HCT116 (cell line): Measurements from ENCODE around the gene ZNF660. TPM values are rescaled to one million over a fixed set of nuclear protein-coding genes. Genes with fewer than 3 reads are reported as not detected.

Experiments
- ATAC-seq: fragments of 200-7000 bp; cut with Tn5 transposase; 2 replicates; pipeline ENCODE4 v1.9.1; 2020; ENCODE audit warnings: mild to moderate bottlenecking, moderate library complexity
- BruUV-seq: library from RNA; stranded (reverse); fragments of 400-500 nt; replicated peaks from 2 replicates; lab custom pipeline; 2021; lab: Mats Ljungman, UMichigan
- CTCF ChIA-PET: fragments of 300-600 bp; sonication (Branson Sonifier 250); formaldehyde crosslinking; loops from one replicate; lab custom pipeline; 2021; ENCODE audit warnings: antibody characterized with exemption; lab: Charles Lee
- POLR2A ChIA-PET: fragments of 300-600, 350-600 bp; sonication (Branson Sonifier 250); formaldehyde crosslinking; loops from one replicate; lab custom pipeline; 2021; ENCODE audit warnings: antibody characterized with exemption; lab: Charles Lee
- RAD21 ChIA-PET, 2 experiments: fragments of 300-600 bp; sonication (Branson Sonifier 250); formaldehyde crosslinking; loops; one replicate each; lab custom pipeline; 2023; ENCODE audit warnings: low total read pairs in 2 of 2; ENCODE audit not compliant: uncharacterized antibody in 2 of 2, unreplicated experiment in 2 of 2, low non-redundant PET in 1 of 2; lab: Charles Lee
- DNase-seq: peaks from one replicate; pipeline ENCODE4 v3.0.0-alpha.2; 2010; ENCODE audit warnings: low read depth, low spot score
- H2AFZ ChIP-seq: fragments of 200-600 bp; shearing (Covaris generic), sonication (generic); 2 replicates; pipeline ENCODE4 v1.6.1; 2017; ENCODE audit warnings: low read depth, mixed run types, mixed read lengths, antibody characterized with exemption, low read length; ENCODE audit not compliant: poor library complexity, severe bottlenecking
- H3K27ac ChIP-seq: 2 replicates; pipeline ENCODE4 v1.5.1; 2012; ENCODE audit warnings: low read depth, low read length
- H3K27me3 ChIP-seq: fragments of 200-600 bp; sonication (generic); 2 replicates; pipeline ENCODE4 v1.6.1; 2016; ENCODE audit warnings: mixed run types, low read length, mixed read lengths; ENCODE audit not compliant: insufficient read depth
- H3K36me3 ChIP-seq, 2 experiments: fragments of 200-500 bp in 1 of 2; fragments of 200-600 bp in 1 of 2; sonication (Bioruptor generic) in 1 of 2; sonication (generic) in 1 of 2; 2 replicates each; pipeline versions ENCODE4 v1.5.1 to v1.6.1; 2014 to 2016; ENCODE audit warnings: low read length in 2 of 2, inconsistent platforms in 1 of 2, mixed read lengths in 1 of 2, mixed run types in 1 of 2; ENCODE audit not compliant: insufficient read depth in 2 of 2, control insufficient read depth in 1 of 2
- H3K4me1 ChIP-seq, 2 experiments: fragments of 200-600 bp in 1 of 2; sonication (generic) in 1 of 2; 2 replicates each; pipeline versions ENCODE4 v1.5.1 to v1.6.1; 2012 to 2017; ENCODE audit warnings: low read length in 2 of 2, inconsistent platforms in 1 of 2, mild to moderate bottlenecking in 1 of 2, mixed read lengths in 1 of 2, mixed run types in 1 of 2, moderate library complexity in 1 of 2; ENCODE audit not compliant: insufficient read depth in 2 of 2, control insufficient read depth in 1 of 2
- H3K4me2 ChIP-seq: fragments of 200-600 bp; sonication (generic); 2 replicates; pipeline ENCODE4 v1.6.1; 2017; ENCODE audit warnings: mixed run types, low read length, mixed read lengths
- H3K4me3 ChIP-seq, 2 experiments: fragments of 200-600 bp in 1 of 2; sonication (generic) in 1 of 2; replicated peaks in 1 of 2; 2 replicates each; pipeline ENCODE4 v1.5.1; 2011 to 2016; ENCODE audit warnings: low read length in 2 of 2, control low read depth in 1 of 2, low read depth in 1 of 2, mild to moderate bottlenecking in 1 of 2, mixed read lengths in 1 of 2, mixed run types in 1 of 2
- H3K79me2 ChIP-seq: fragments of 200-600 bp; sonication (generic); 2 replicates; pipeline ENCODE4 v1.6.1; 2017; ENCODE audit warnings: mild to moderate bottlenecking, mixed run types, low read length, moderate library complexity, mixed read lengths; ENCODE audit not compliant: insufficient read depth
- H3K9ac ChIP-seq: fragments of 200-600 bp; sonication (generic); 2 replicates; pipeline ENCODE4 v1.6.1; 2016; ENCODE audit warnings: low read length, mixed read lengths
- H3K9me2 ChIP-seq: fragments of 200-600 bp; sonication (generic), shearing (Covaris generic); 2 replicates; pipeline ENCODE4 v1.6.1; 2017; ENCODE audit warnings: mixed run types, mild to moderate bottlenecking, moderate library complexity; ENCODE audit not compliant: insufficient read depth
- H3K9me3 ChIP-seq, 2 experiments: fragments of 200-500 bp in 1 of 2; fragments of 200-600 bp in 1 of 2; sonication (Bioruptor generic) in 1 of 2; sonication (generic) in 1 of 2; 2 replicates each; pipeline ENCODE4 v1.6.1; 2014 to 2017; ENCODE audit warnings: low read length in 2 of 2, mixed read lengths in 2 of 2, inconsistent platforms in 1 of 2, low read depth in 1 of 2, mild to moderate bottlenecking in 1 of 2, mixed run types in 1 of 2, moderate library complexity in 1 of 2; ENCODE audit not compliant: control insufficient read depth in 1 of 2, insufficient read depth in 1 of 2
- H4K20me1 ChIP-seq: fragments of 200-600 bp; sonication (generic), shearing (Covaris generic); 2 replicates; pipeline ENCODE4 v1.6.1; 2017; ENCODE audit warnings: mixed run types, mild to moderate bottlenecking, moderate library complexity; ENCODE audit not compliant: insufficient read depth
- CBX3 ChIP-seq: IDR thresholded peaks from 2 replicates; pipeline ENCODE4 v1.6.1; 2012; ENCODE audit warnings: low read depth
- CEBPB ChIP-seq: IDR thresholded peaks from 2 replicates; pipeline ENCODE4 v1.6.1; 2012; ENCODE audit warnings: low read depth
- EZH2phosphoT487 ChIP-seq: fragments of 200-600 bp; IDR thresholded peaks from 2 replicates; pipeline ENCODE4 v1.6.1; 2018; ENCODE audit warnings: antibody characterized with exemption, borderline replicate concordance
- POLR2A ChIP-seq: IDR thresholded peaks from 2 replicates; pipeline ENCODE4 v1.7.0; 2011; ENCODE audit warnings: borderline replicate concordance; ENCODE audit not compliant: insufficient read depth, insufficient read length; ENCODE audit errors: extremely low read depth
- intact Hi-C: fragments of 100-400 bp; cut with micrococcal nuclease; formaldehyde crosslinking; loops from 2 replicates; pipeline ENCODE4 v1.10.0; 2022
- total RNA-seq: library from RNA; stranded (reverse); gene quantifications from one replicate; pipeline ENCODE4 v1.2.1, GENCODE V29; 2021; ENCODE audit not compliant: unreplicated experiment
- TF ChIP-seq, protein P1 (sequence below), 3 experiments: fragments of 200-600 bp in 1 of 3; sonication (generic) in 1 of 3; IDR thresholded peaks in 2 of 3; conservative IDR thresholded peaks in 1 of 3; 2 replicates each; pipeline ENCODE4 v1.5.1; 2012 to 2017; ENCODE audit warnings: low read depth in 2 of 3, low read length in 2 of 3, antibody characterized with exemption in 1 of 3, borderline replicate concordance in 1 of 3, control low read depth in 1 of 3, mild to moderate bottlenecking in 1 of 3, mixed read lengths in 1 of 3, mixed run types in 1 of 3, moderate library complexity in 1 of 3; ENCODE audit not compliant: insufficient read depth in 1 of 3
- TF ChIP-seq, protein P2 (sequence below): IDR thresholded peaks from 2 replicates; pipeline ENCODE4 v1.6.1; 2011; ENCODE audit warnings: mild to moderate bottlenecking, low read length, moderate library complexity; ENCODE audit not compliant: insufficient replicate concordance; ENCODE audit errors: extremely low read depth

Gene ZNF660
- total RNA-seq, 1 experiment from 2014 or later, result not detected

DNA sequence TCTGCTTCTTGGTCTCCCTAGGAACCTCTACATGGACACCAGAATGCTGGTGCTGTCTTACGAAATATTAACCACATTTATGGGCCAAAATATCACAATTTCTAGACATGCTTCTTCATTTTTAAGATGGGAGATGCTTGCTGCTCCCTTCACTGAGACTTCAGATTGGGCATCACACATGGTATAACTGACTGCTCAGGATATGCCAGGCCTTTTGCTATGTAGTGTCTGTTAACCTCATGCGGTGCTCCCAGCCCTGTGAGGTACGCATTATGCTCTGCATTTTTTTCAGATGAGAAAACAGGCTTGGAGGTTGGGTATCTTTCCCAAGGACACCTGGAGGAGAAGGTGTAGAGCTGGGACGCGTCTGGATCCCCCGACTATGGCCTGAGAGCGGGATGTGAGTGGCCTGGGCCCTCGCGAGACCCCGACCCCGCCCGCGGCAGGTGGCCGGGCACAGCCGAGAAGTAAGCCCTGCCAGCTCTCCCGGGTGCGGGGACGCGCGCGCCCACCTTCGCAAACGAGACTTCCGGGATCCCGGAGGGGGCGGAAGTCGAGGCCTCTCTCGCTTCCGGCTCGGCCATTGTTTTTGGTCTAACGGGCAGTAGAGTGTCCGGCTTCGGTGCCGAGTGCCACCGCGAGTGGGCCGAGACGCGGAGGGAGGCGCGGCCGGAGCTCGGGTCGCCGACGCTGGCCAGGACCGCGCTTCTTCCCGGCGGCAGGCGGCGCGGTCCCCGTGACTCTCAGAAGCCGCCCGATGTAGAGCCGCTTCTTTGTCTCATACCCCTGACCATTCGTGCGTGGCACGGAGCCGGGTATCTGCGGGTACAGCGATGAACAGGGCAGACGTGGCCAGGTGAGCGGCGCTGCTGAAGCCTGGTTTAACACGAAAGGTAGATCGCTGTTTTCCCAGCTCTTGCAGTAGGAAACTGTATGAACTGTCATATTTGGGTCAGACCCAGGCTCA, 29.9 kb upstream of the ZNF660 start, which contains the start of gene ZKSCAN7:
Gene ZKSCAN7, plus strand, starts transcription at position 568 of the 967 bp plus-strand sequence. CDS start 1,855 bp downstream, outside the sequence.
- DNase-seq, result no peak
- ChIA-PET CTCF (no interaction called here), POLR2A (no interaction called here), RAD21 (no interaction called here)
- ATAC-seq, result no peak
- Histone ChIP-seq H2AFZ (no peak within 1 kb of the TSS), H3K9ac (no peak within 1 kb of the TSS), H3K27ac (no peak within 1 kb of the TSS), H3K79me2 (no peaks in the 10 kb centered on the region), H3K27me3 (no peaks in the 10 kb centered on the region), H3K4me1 (no peaks in the 10 kb centered on the region), H3K9me3 (no peaks in the 10 kb centered on the region), H3K4me2 (no peak within 1 kb of the TSS), H3K4me3 (no peak within 1 kb of the TSS), H3K9me2 (no peaks in the 10 kb centered on the region), H3K36me3 (no peaks in the 10 kb centered on the region), H4K20me1 (no peaks in the 10 kb centered on the region)
- intact Hi-C loops, result no loop called here
- TF ChIP-seq, protein P1, sequence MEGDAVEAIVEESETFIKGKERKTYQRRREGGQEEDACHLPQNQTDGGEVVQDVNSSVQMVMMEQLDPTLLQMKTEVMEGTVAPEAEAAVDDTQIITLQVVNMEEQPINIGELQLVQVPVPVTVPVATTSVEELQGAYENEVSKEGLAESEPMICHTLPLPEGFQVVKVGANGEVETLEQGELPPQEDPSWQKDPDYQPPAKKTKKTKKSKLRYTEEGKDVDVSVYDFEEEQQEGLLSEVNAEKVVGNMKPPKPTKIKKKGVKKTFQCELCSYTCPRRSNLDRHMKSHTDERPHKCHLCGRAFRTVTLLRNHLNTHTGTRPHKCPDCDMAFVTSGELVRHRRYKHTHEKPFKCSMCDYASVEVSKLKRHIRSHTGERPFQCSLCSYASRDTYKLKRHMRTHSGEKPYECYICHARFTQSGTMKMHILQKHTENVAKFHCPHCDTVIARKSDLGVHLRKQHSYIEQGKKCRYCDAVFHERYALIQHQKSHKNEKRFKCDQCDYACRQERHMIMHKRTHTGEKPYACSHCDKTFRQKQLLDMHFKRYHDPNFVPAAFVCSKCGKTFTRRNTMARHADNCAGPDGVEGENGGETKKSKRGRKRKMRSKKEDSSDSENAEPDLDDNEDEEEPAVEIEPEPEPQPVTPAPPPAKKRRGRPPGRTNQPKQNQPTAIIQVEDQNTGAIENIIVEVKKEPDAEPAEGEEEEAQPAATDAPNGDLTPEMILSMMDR (IDR thresholded peaks at IDR 0.05 in 2 of 3, conservative IDR thresholded peaks at IDR 0.05 in 1 of 3; ENCODE audit: borderline replicate concordance in 1 of 3, insufficient read depth in 1 of 3, low read depth in 2 of 3, low read length in 2 of 3), result no peak
- TF ChIP-seq, protein P2, sequence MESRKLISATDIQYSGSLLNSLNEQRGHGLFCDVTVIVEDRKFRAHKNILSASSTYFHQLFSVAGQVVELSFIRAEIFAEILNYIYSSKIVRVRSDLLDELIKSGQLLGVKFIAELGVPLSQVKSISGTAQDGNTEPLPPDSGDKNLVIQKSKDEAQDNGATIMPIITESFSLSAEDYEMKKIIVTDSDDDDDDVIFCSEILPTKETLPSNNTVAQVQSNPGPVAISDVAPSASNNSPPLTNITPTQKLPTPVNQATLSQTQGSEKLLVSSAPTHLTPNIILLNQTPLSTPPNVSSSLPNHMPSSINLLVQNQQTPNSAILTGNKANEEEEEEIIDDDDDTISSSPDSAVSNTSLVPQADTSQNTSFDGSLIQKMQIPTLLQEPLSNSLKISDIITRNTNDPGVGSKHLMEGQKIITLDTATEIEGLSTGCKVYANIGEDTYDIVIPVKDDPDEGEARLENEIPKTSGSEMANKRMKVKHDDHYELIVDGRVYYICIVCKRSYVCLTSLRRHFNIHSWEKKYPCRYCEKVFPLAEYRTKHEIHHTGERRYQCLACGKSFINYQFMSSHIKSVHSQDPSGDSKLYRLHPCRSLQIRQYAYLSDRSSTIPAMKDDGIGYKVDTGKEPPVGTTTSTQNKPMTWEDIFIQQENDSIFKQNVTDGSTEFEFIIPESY, result no peak
- TF ChIP-seq POLR2A (no peak), CBX3 (no peak), EZH2phosphoT487 (no peak), CEBPB (no peak)
- BruUV-seq, result no TSS peak
